ENCODE results near the gene PAX3. TPM values are rescaled to one million over a fixed set of nuclear protein-coding genes. Genes with fewer than 3 reads are reported as not detected.

PAX3 gene
- total RNA-seq, 1 experiment from 2014 or later: not detected

DNA sequence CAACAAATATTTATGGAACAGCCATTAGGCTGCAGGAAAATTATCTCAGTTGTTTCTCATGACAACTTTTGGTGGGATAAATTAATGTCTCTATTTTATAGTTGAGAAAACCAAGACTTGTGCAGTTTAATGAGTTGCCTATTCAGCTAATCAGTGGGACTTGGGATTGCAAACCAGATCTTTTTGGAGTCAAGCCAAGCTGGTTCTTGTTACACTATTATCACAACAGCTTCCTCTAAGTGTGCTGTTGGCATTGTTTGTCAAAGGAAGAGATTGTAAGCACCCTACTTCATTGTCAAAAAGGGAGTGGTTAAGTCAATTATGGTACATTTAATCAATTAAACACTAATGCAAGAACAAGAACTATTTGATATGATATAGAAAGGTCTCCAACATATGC lies 119.2 kb downstream of the PAX3 start (continued):
- TF ChIP-seq SMAD4 (CRISPR knock-in tag; IDR thresholded peaks at IDR 0.05) (no peak), ZBTB21 (CRISPR knock-in tag; IDR thresholded peaks at IDR 0.05; ENCODE audit: borderline replicate concordance) (no peak), NR3C1 (CRISPR knock-in tag; conservative IDR thresholded peaks at IDR 0.05; ENCODE audit: low read depth) (no peak), SMAD3 (CRISPR knock-in tag; IDR thresholded peaks at IDR 0.05; ENCODE audit: borderline replicate concordance) (no peak), TCF7 (CRISPR knock-in tag; IDR thresholded peaks at IDR 0.05; ENCODE audit: low read depth) (no peak), EMX1 (CRISPR knock-in tag; IDR thresholded peaks at IDR 0.05) (no peak), ZSCAN18 (CRISPR knock-in tag; IDR thresholded peaks at IDR 0.05) (no peak), SP1 (CRISPR knock-in tag; conservative IDR thresholded peaks at IDR 0.05) (no peak), IRF2 (CRISPR knock-in tag; IDR thresholded peaks at IDR 0.05; ENCODE audit: borderline replicate concordance, low read depth) (no peak)

DNA sequence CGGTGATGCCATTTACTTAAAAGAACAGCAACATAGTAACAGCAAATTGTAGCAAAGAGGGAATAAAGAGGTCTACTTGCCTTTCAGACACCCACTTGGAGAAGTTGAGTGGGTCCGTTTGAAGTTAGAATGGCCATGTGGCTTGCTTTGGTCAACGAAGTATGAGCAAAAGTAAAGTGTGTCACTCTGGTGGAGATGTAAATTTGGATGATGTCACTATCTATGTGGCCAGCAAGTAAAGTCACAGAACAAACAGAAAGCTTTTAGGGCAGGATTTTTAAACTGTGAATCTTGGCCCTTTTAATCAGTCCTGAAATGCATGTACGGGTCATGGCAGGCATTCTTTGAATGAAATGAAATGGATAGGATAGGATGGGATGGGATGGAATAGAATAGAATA lies 120.3 kb downstream of the PAX3 start:
- no peaks in the 10 kb centered on the region for H3K36me3 Mint-ChIP-seq
- ATAC-seq (no peak), DNase-seq (ENCODE audit: low spot score) (no peak)
- peaks cover 43% of the 10 kb centered on the region for H3K27me3 Mint-ChIP-seq (ENCODE audit: low read depth)
- H3K27ac Mint-ChIP-seq: no peak overlapping the region
- CTCF ChIA-PET: no interaction called here
- H3K4me1 Mint-ChIP-seq: peaks cover 11% of the 10 kb centered on the region
- H3K9me3 Mint-ChIP-seq: no peaks in the 10 kb centered on the region
- POLR2A ChIA-PET: no interaction called here
- H3K4me3 Mint-ChIP-seq: no peak overlapping the region
- TF ChIP-seq ZNF416 (CRISPR knock-in tag; IDR thresholded peaks at IDR 0.05) (no peak), ZNF138 (CRISPR knock-in tag; conservative IDR thresholded peaks at IDR 0.05) (no peak), HMGA2 (CRISPR knock-in tag; IDR thresholded peaks at IDR 0.05) (no peak), ZNF219 (CRISPR knock-in tag; IDR thresholded peaks at IDR 0.05; ENCODE audit: borderline replicate concordance) (no peak), ZNF671 (CRISPR knock-in tag; IDR thresholded peaks at IDR 0.05) (no peak), NR3C1 (CRISPR knock-in tag; conservative IDR thresholded peaks at IDR 0.05; ENCODE audit: low read depth) (no peak), EMX1 (CRISPR knock-in tag; IDR thresholded peaks at IDR 0.05) (no peak), ATF1 (CRISPR knock-in tag; IDR thresholded peaks at IDR 0.05) (no peak), ZNF512 (CRISPR knock-in tag; IDR thresholded peaks at IDR 0.05; ENCODE audit: borderline replicate concordance) (no peak), CBFB (CRISPR knock-in tag; IDR thresholded peaks at IDR 0.05; ENCODE audit: low read depth) (no peak), E2F1 (CRISPR knock-in tag; IDR thresholded peaks at IDR 0.05) (no peak), FOXJ3 (CRISPR knock-in tag; IDR thresholded peaks at IDR 0.05; ENCODE audit: borderline replicate concordance) (no peak), PRDM15 (CRISPR knock-in tag; IDR thresholded peaks at IDR 0.05) (no peak), MXD4 (CRISPR knock-in tag; IDR thresholded peaks at IDR 0.05; ENCODE audit: borderline replicate concordance) (no peak)
- TF ChIP-seq, protein P1, sequence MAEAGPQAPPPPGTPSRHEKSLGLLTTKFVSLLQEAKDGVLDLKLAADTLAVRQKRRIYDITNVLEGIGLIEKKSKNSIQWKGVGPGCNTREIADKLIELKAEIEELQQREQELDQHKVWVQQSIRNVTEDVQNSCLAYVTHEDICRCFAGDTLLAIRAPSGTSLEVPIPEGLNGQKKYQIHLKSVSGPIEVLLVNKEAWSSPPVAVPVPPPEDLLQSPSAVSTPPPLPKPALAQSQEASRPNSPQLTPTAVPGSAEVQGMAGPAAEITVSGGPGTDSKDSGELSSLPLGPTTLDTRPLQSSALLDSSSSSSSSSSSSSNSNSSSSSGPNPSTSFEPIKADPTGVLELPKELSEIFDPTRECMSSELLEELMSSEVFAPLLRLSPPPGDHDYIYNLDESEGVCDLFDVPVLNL (CRISPR knock-in tag; IDR thresholded peaks at IDR 0.05; ENCODE audit: borderline replicate concordance, low read depth): no peak
- TF ChIP-seq, protein P2, sequence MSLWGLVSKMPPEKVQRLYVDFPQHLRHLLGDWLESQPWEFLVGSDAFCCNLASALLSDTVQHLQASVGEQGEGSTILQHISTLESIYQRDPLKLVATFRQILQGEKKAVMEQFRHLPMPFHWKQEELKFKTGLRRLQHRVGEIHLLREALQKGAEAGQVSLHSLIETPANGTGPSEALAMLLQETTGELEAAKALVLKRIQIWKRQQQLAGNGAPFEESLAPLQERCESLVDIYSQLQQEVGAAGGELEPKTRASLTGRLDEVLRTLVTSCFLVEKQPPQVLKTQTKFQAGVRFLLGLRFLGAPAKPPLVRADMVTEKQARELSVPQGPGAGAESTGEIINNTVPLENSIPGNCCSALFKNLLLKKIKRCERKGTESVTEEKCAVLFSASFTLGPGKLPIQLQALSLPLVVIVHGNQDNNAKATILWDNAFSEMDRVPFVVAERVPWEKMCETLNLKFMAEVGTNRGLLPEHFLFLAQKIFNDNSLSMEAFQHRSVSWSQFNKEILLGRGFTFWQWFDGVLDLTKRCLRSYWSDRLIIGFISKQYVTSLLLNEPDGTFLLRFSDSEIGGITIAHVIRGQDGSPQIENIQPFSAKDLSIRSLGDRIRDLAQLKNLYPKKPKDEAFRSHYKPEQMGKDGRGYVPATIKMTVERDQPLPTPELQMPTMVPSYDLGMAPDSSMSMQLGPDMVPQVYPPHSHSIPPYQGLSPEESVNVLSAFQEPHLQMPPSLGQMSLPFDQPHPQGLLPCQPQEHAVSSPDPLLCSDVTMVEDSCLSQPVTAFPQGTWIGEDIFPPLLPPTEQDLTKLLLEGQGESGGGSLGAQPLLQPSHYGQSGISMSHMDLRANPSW (CRISPR knock-in tag; conservative IDR thresholded peaks at IDR 0.05; ENCODE audit: low read depth): no peak
- TF ChIP-seq, protein P3, sequence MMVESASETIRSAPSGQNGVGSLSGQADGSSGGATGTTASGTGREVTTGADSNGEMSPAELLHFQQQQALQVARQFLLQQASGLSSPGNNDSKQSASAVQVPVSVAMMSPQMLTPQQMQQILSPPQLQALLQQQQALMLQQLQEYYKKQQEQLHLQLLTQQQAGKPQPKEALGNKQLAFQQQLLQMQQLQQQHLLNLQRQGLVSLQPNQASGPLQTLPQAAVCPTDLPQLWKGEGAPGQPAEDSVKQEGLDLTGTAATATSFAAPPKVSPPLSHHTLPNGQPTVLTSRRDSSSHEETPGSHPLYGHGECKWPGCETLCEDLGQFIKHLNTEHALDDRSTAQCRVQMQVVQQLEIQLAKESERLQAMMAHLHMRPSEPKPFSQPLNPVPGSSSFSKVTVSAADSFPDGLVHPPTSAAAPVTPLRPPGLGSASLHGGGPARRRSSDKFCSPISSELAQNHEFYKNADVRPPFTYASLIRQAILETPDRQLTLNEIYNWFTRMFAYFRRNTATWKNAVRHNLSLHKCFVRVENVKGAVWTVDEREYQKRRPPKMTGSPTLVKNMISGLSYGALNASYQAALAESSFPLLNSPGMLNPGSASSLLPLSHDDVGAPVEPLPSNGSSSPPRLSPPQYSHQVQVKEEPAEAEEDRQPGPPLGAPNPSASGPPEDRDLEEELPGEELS (CRISPR knock-in tag; IDR thresholded peaks at IDR 0.05): no peak

Measured in WTC11 (cell line).